Measurements from ENCODE around the gene NEIL3.

The NEIL3 gene

DNA sequence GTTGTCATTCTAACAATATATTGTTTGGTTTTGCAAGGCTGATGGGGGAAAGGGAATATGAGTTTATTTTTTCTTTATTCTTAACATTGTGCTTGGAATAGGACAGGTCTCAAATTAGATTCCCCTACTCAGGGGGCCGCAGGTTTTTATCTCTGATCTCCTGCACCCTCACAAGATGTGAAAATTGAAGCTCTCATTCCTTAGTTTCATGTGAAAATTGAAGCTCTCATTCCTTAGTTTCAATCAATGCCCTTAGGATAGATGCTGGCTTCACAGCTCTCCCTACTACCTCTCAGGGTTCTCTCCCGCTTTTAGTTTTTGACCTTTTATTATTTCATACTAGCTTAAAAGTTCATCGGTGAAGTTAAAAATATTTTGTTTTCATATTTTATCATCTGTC, 12.0 kb downstream of the NEIL3 start:
- Histone ChIP-seq H3K36me3 (ENCODE audit: control insufficient read depth in 1 of 2, insufficient read depth in 2 of 2, low read length in 2 of 2) (no peaks in the 10 kb centered on the region), H3K9me3 (ENCODE audit: control insufficient read depth in 1 of 2, low read length in 2 of 2) (no peaks in the 10 kb centered on the region), H3K4me3 (ENCODE audit: low read depth in 1 of 2, low read length in 2 of 2) (no peak overlapping the region), H3K27me3 (ENCODE audit: control insufficient read depth in 1 of 2, insufficient read depth in 2 of 2, low read length in 2 of 2) (no peaks in the 10 kb centered on the region), H3K9ac (ENCODE audit: low read depth in 1 of 2, low read length in 2 of 2) (no peak overlapping the region), H3K4me1 (ENCODE audit: control insufficient read depth in 1 of 2, insufficient read depth in 2 of 2, low read length in 2 of 2) (peaks cover 0 to 8% of the 10 kb centered on the region in 2 donors), H3K27ac (ENCODE audit: low read depth, low read length) (no peak overlapping the region)

DNA sequence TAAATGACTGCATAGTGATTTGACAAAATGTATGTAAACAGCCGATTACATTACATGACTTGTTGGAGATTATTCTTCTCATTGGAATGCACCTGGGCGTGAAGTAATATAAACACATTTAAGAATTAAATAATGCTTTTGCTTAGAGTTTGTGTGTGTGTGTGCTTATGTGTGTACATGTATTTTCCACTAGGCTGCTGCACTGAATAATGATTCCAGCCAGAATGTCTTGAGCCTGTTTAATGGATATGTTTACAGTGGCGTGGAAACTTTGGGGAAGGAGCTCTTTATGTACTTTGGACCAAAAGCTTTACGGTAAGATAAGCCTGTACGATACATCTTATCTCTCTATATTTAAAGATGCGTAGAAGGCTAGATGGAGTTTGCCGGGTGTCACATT, 12.6 kb downstream of the NEIL3 start:
- H3K9ac ChIP-seq (ENCODE audit: low read depth in 1 of 2, low read length in 2 of 2) = no peak overlapping the region
- no peaks in the 10 kb centered on the region for H3K27me3 ChIP-seq (ENCODE audit: control insufficient read depth in 1 of 2, insufficient read depth in 2 of 2, low read length in 2 of 2)
- no peak overlapping the region for H3K4me3 ChIP-seq (ENCODE audit: low read depth in 1 of 2, low read length in 2 of 2)
- no peak overlapping the region for H3K27ac ChIP-seq (ENCODE audit: low read depth, low read length)
- peaks cover 0 to 8% of the 10 kb centered on the region in 2 donors for H3K4me1 ChIP-seq (ENCODE audit: control insufficient read depth in 1 of 2, insufficient read depth in 2 of 2, low read length in 2 of 2)
- no peaks in the 10 kb centered on the region for H3K36me3 ChIP-seq (ENCODE audit: control insufficient read depth in 1 of 2, insufficient read depth in 2 of 2, low read length in 2 of 2)
- no peaks in the 10 kb centered on the region for H3K9me3 ChIP-seq (ENCODE audit: control insufficient read depth in 1 of 2, low read length in 2 of 2)

DNA sequence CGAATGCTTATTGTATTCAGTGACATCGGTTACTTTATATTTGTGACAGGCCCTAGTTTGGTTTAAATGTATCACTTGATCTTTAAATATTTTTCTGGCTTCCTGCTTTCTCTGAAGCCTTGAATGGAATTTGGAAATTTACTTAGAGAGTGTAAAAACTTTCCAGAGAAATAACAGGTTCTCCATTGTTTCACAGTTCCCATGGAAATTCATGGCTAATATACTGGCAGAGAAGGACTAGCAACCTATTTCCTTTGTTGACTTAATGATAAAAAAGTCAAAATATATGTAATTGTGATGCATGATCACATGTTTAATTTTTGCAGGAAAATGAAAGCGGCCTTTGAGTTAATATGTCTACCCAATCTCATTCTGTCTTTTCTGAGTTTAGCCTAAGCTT, 13.2 kb downstream of the NEIL3 start:
- Histone ChIP-seq H3K27me3 (ENCODE audit: control insufficient read depth in 1 of 2, insufficient read depth in 2 of 2, low read length in 2 of 2) (no peaks in the 10 kb centered on the region), H3K4me3 (ENCODE audit: low read depth in 1 of 2, low read length in 2 of 2) (no peak overlapping the region)

DNA sequence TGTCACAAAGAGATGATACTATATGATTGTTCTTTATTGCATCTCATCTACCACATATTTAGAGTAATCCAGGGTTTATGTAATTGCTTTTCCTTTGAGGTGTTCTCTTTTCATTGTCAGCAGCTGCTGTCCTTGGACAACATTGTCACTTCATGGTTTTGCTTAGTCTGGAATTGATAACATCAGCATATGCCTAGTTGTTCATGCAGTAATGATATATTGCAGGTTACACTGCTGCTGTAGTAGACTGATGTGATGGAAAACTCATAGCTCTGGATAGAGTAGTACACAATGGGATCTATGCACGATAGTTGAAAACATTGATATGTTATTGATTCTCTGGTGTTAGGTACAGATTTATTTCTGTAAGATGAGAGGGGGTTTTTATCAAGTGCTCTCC, 13.7 kb downstream of the NEIL3 start:
- Histone ChIP-seq H3K27me3 (ENCODE audit: control insufficient read depth in 1 of 2, insufficient read depth in 2 of 2, low read length in 2 of 2) (no peaks in the 10 kb centered on the region), H3K4me1 (ENCODE audit: control insufficient read depth in 1 of 2, insufficient read depth in 2 of 2, low read length in 2 of 2) (peaks cover 0 to 8% of the 10 kb centered on the region in 2 donors), H3K4me3 (ENCODE audit: low read depth in 1 of 2, low read length in 2 of 2) (no peak overlapping the region), H3K27ac (ENCODE audit: low read depth, low read length) (no peak overlapping the region), H3K36me3 (ENCODE audit: control insufficient read depth in 1 of 2, insufficient read depth in 2 of 2, low read length in 2 of 2) (no peaks in the 10 kb centered on the region), H3K9me3 (ENCODE audit: control insufficient read depth in 1 of 2, low read length in 2 of 2) (no peaks in the 10 kb centered on the region), H3K9ac (ENCODE audit: low read depth in 1 of 2, low read length in 2 of 2) (no peak overlapping the region)

More for the DNA sequence above, 13.2 kb downstream of the NEIL3 start:
- no peaks in the 10 kb centered on the region for H3K9me3 ChIP-seq (ENCODE audit: control insufficient read depth in 1 of 2, low read length in 2 of 2)
- peaks cover 0 to 8% of the 10 kb centered on the region in 2 donors for H3K4me1 ChIP-seq (ENCODE audit: control insufficient read depth in 1 of 2, insufficient read depth in 2 of 2, low read length in 2 of 2)
- H3K36me3 ChIP-seq (ENCODE audit: control insufficient read depth in 1 of 2, insufficient read depth in 2 of 2, low read length in 2 of 2) = no peaks in the 10 kb centered on the region
- H3K27ac ChIP-seq (ENCODE audit: low read depth, low read length) = no peak overlapping the region
- no peak overlapping the region for H3K9ac ChIP-seq (ENCODE audit: low read depth in 1 of 2, low read length in 2 of 2)

DNA sequence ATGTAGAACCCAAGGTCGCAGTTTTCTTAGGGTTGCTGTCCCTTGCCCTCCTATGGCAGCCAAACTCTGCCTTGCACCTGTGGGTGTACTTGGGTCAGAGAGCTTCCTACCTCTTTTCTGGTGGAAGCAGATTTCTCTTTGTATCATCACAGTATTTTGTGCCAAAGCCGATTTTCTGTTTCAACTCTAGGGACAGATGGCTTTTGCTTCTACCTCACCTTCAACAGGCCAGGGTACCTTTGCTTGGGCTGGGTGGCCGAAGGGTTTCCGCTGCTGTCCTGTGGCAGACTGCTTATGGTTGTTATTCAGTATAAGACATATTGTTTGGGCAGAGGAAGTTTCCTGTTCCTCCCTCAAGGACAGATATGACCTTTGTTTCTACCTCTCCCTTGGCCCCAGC, 22.4 kb downstream of the NEIL3 start:
- H3K27ac ChIP-seq (ENCODE audit: low read depth, low read length) = no peak overlapping the region
- no peak overlapping the region for H3K9ac ChIP-seq (ENCODE audit: low read depth in 1 of 2, low read length in 2 of 2)
- H3K36me3 ChIP-seq (ENCODE audit: control insufficient read depth in 1 of 2, insufficient read depth in 2 of 2, low read length in 2 of 2) = no peaks in the 10 kb centered on the region
- H3K27me3 ChIP-seq (ENCODE audit: control insufficient read depth in 1 of 2, insufficient read depth in 2 of 2, low read length in 2 of 2) = no peaks in the 10 kb centered on the region
- H3K4me1 ChIP-seq (ENCODE audit: control insufficient read depth in 1 of 2, insufficient read depth in 2 of 2, low read length in 2 of 2) = peaks cover 0 to 2% of the 10 kb centered on the region in 2 donors
- peaks cover 4% of the 10 kb centered on the region in 2 donors for H3K9me3 ChIP-seq (ENCODE audit: control insufficient read depth in 1 of 2, low read length in 2 of 2)
- H3K4me3 ChIP-seq (ENCODE audit: low read depth in 1 of 2, low read length in 2 of 2) = no peak overlapping the region

DNA sequence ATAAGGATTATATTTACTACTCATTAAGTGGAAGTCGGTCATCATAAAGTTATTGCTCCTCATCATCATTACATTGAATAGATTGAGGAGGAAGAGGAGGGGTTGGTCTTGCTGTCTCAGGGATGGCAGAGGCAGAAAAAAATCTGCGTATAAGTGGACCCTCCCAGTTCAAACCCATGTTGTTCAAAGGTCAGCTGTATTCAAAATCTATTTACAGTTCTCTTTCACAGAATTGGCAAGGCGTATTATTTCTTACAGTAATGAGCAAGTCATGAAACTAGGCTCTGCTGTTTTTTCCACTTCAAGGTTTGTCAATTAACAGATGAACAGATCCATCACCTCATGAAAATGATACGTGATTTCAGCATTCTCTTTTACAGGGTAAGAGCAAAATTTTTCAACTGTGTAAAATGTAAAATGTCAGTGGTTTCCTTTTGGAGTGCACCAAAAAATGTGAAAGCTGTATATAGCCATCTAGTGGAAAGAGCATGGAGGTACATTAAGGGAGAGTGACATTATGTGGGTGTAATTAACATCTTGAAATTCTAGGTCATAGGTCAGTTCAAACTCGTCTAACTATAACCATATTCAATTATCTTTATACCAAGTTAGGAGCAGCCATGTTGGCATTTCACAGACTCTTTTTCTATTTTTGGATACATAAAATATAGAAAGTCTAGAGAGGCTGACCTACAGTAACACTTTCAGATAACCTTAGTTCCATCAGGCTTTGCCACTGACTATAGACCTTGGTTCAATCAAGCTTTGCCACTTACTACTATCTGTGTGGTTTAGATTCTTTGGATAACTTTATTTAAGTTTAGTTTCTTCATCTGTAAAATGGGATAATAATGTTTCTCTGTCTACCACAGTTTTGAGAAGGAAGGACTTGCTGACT, 30.1 kb downstream of the NEIL3 start:
- Histone ChIP-seq H3K27ac (ENCODE audit: low read depth, low read length) (no peak overlapping the region), H3K4me1 (ENCODE audit: control insufficient read depth in 1 of 2, insufficient read depth in 2 of 2, low read length in 2 of 2) (no peaks in the 10 kb centered on the region), H3K9ac (ENCODE audit: low read depth in 1 of 2, low read length in 2 of 2) (no peak overlapping the region), H3K4me3 (ENCODE audit: low read depth in 1 of 2, low read length in 2 of 2) (no peak overlapping the region), H3K27me3 (ENCODE audit: control insufficient read depth in 1 of 2, insufficient read depth in 2 of 2, low read length in 2 of 2) (no peaks in the 10 kb centered on the region), H3K36me3 (ENCODE audit: control insufficient read depth in 1 of 2, insufficient read depth in 2 of 2, low read length in 2 of 2) (peaks cover 0 to 3% of the 10 kb centered on the region in 2 donors), H3K9me3 (ENCODE audit: control insufficient read depth in 1 of 2, low read length in 2 of 2) (no peaks in the 10 kb centered on the region)

DNA sequence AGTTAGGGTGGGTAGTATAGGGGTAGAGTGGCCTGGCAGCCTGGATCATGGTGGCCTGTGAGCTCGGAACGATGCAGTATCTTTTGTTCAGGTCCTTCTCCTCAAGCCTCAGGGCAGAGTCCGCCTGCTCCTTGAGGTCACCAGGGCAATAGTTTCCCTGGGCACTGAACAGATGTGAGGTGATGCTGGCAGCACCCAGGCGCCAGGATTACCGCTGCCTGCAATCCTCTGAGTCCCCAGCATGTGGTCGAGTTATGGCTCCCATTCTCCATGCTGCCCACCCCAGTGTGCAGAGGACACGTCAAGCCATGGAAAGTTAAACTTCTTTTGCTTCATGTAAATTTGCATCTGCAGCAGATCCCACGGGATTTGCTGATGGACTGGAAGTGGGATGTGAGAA, 38.7 kb downstream of the NEIL3 start:
- no peak overlapping the region for H3K9ac ChIP-seq (ENCODE audit: low read depth in 1 of 2, low read length in 2 of 2)
- no peak overlapping the region for H3K4me3 ChIP-seq (ENCODE audit: low read depth in 1 of 2, low read length in 2 of 2)
- no peak overlapping the region for H3K27ac ChIP-seq (ENCODE audit: low read depth, low read length)

DNA sequence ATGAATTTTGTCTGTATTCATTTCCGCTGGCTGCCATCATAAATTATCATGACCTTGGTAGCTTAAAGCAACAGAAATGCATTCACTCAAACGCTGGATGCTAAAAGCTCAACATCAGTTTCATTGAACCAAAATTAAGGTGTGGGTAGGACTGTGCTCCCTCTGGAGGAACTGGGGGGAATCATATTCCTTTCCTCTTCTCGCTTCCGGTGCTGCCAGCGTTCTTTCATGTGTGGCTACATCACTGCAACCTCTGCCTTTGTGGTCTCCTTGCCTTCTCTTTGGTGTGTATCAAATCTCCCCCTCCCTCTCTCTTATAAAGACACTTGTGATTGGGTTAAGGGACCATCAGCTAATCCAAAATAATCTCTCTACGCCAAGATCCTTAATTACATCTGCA, 39.5 kb downstream of the NEIL3 start:
- Histone ChIP-seq H3K27ac (ENCODE audit: low read depth, low read length) (no peak overlapping the region), H3K27me3 (ENCODE audit: control insufficient read depth in 1 of 2, insufficient read depth in 2 of 2, low read length in 2 of 2) (no peaks in the 10 kb centered on the region), H3K9me3 (ENCODE audit: control insufficient read depth in 1 of 2, low read length in 2 of 2) (no peaks in the 10 kb centered on the region), H3K4me1 (ENCODE audit: control insufficient read depth in 1 of 2, insufficient read depth in 2 of 2, low read length in 2 of 2) (no peaks in the 10 kb centered on the region), H3K36me3 (ENCODE audit: control insufficient read depth in 1 of 2, insufficient read depth in 2 of 2, low read length in 2 of 2) (no peaks in the 10 kb centered on the region), H3K9ac (ENCODE audit: low read depth in 1 of 2, low read length in 2 of 2) (no peak overlapping the region), H3K4me3 (ENCODE audit: low read depth in 1 of 2, low read length in 2 of 2) (no peak overlapping the region)

More for the DNA sequence above, 38.7 kb downstream of the NEIL3 start:
- no peaks in the 10 kb centered on the region for H3K4me1 ChIP-seq (ENCODE audit: control insufficient read depth in 1 of 2, insufficient read depth in 2 of 2, low read length in 2 of 2)
- H3K36me3 ChIP-seq (ENCODE audit: control insufficient read depth in 1 of 2, insufficient read depth in 2 of 2, low read length in 2 of 2) = no peaks in the 10 kb centered on the region
- no peaks in the 10 kb centered on the region for H3K9me3 ChIP-seq (ENCODE audit: control insufficient read depth in 1 of 2, low read length in 2 of 2)
- H3K27me3 ChIP-seq (ENCODE audit: control insufficient read depth in 1 of 2, insufficient read depth in 2 of 2, low read length in 2 of 2) = no peaks in the 10 kb centered on the region

DNA sequence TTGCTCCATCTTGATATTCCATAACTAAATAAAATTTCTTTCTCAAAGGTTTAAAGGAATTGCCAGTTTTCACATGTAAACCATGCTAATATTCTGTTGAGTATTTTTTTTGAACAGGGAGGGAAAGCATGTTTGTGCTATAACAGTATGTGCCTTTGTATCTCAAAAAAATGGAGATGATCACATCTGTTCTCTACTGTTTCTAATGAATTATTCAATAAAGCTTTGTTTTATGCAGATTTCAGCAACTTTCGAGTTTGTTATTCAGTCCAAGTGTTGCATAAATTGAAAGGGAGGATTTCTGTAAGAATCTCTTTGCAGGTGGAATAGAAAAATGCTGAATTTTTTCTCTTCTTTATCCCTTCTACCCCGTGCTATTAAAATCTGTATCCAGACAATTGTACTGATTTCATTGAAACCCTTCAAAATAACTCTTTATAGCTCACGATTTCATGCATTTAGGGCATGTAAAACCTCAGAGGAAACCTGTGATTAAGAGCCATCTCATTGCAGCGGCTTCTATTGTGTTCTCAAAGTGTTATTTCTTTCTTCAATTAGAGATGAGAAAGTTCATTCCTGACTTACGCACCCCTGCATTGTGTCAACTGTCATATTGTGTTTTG, 42.1 kb downstream of the NEIL3 start:
- H3K4me1 ChIP-seq (ENCODE audit: control insufficient read depth in 1 of 2, insufficient read depth in 2 of 2, low read length in 2 of 2) = no peaks in the 10 kb centered on the region
- no peaks in the 10 kb centered on the region for H3K9me3 ChIP-seq (ENCODE audit: control insufficient read depth in 1 of 2, low read length in 2 of 2)
- H3K4me3 ChIP-seq (ENCODE audit: low read depth in 1 of 2, low read length in 2 of 2) = no peak overlapping the region
- no peak overlapping the region for H3K9ac ChIP-seq (ENCODE audit: low read depth in 1 of 2, low read length in 2 of 2)
- H3K36me3 ChIP-seq (ENCODE audit: control insufficient read depth in 1 of 2, insufficient read depth in 2 of 2, low read length in 2 of 2) = no peaks in the 10 kb centered on the region
- H3K27me3 ChIP-seq (ENCODE audit: control insufficient read depth in 1 of 2, insufficient read depth in 2 of 2, low read length in 2 of 2) = no peaks in the 10 kb centered on the region
- no peak overlapping the region for H3K27ac ChIP-seq (ENCODE audit: low read depth, low read length)

DNA sequence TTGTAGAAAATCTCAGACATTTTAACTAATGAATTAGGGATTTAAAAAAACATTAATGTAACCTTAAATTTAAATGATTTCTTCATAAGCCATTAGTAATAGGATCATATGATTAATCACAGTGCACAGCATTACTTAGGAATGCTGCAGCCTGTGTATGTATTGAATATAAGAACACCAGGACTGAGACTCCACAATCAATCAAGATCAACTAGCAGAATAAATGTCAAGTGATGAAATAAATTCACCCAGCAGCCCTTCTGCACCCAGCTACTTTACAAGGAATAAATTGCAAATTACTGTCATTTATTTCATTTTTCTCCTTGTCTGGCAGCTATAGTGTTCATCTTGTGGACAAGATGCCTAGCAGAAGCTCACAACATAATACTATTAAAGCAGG, 46.5 kb downstream of the NEIL3 start:
- Histone ChIP-seq H3K27me3 (ENCODE audit: control insufficient read depth in 1 of 2, insufficient read depth in 2 of 2, low read length in 2 of 2) (no peaks in the 10 kb centered on the region), H3K4me1 (ENCODE audit: control insufficient read depth in 1 of 2, insufficient read depth in 2 of 2, low read length in 2 of 2) (no peaks in the 10 kb centered on the region)

More for the DNA sequence above, 46.5 kb downstream of the NEIL3 start:
- Histone ChIP-seq H3K9me3 (ENCODE audit: control insufficient read depth in 1 of 2, low read length in 2 of 2) (no peaks in the 10 kb centered on the region), H3K27ac (ENCODE audit: low read depth, low read length) (no peak overlapping the region), H3K36me3 (ENCODE audit: control insufficient read depth in 1 of 2, insufficient read depth in 2 of 2, low read length in 2 of 2) (no peaks in the 10 kb centered on the region), H3K4me3 (ENCODE audit: low read depth in 1 of 2, low read length in 2 of 2) (no peak overlapping the region), H3K9ac (ENCODE audit: low read depth in 1 of 2, low read length in 2 of 2) (no peak overlapping the region)
